ENCODE measurements around the gene ZNF746.
"Not testable (repeated sequence)": the region's sequence is repeated elsewhere in the genome, so short reads cannot be mapped to it uniquely, and the experiment has no call there.

ZNF746 gene

DNA sequence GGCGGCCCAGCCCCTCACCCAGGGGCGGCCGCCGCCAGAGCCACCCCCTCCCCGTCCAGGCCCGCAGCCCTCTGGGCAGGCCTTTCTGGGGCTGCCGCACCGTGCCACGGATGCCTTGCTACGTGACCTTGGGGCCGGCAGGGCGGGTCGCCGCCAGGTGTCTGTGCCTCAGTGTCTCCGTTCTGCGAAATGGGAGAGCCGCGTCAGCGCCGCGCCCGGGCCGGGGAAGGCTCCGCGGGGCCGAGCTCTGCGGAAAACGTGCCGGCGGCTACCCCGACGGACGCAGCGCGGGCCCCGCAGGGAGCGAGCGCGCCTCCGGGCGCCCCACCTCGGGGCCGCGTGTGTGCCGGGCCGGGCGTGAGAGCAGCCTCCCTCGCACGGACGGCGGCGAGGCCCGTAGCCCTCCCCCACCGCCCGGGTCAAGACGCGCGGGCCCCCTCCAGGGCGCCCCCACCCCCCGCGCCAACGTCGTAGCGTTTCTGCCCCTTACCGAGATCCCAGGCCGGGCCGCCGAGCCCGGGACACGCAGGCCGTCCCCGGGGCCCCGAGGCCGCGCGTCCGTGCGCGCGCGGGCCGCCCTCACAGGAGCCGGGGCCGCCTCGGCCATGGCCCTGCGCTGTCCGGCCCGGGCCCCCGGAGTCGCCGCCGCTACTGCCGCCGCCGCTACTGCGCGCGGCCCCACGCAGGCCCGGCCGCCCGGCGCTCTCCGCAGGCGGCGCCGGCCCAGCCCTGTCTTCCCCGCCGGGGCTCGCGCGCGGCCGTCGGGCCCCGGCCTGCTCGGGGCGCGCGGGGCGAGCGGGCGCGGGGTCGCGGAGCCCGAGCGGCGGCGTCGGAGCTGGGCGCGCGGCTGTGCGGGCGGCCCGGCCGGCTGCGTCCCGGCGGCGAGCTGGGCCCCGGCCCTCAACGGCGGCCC, 37.8 kb downstream of the ZNF746 start:
- DNase-seq (ENCODE audit: low read depth), result no peak

DNA sequence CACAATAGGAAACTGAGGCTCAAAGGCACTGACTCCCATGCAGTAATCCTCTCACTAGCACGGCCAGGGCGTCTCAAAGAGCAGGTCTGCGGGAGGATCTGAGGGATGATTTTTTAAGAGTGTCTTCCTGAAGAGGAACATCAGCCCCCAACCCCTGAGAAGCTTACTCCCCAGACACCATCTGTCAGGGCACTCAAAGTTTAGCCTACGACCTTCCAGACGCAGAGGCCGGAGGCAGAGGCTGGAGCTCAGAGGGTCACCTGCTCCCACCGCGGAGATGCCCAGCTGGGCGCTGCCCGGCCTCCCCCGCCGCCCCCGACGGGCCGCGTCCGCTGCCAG, 38.4 kb downstream of the ZNF746 start:
- DNase-seq (ENCODE audit: low read depth), result no peak

DNA sequence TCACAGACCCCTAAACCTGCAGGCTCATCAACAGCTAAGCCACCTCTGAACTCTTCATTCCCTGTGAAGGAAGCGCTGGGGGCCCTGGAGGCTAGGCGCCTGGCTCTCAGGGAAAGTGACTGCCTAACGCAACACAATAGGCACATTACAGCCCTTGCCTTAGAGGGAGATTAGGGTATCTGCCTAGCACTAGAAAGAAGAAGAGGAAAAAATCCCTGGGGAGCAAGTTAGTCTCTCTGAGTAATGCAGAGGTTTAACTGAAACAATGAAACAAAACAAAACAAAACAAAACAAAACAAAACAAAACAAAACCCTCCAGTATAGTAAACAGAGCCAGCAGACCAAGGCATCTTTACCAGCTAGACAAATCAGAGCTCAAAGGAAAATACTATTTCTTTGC, 39.4 kb downstream of the ZNF746 start:
- DNase-seq (ENCODE audit: low read depth), result no peak

DNA sequence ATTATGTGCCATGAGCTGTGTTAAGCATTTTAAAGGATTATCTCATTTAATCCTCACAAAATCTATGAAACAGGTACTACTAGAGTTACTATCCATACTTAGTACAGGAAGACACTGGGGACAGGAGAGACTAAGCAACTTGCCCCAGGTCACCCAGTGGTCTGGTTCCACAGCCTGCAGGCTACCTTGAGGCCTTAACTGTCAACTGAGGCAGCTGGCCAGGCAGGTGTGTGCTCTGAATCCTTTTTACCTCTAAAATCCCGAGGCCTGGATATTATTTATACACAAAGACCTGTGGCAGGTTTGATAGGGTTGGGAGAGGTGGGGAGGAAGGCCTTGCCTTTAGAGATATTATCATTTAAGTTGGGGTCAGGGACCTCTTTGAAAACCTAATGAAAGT, 39.8 kb downstream of the ZNF746 start:
- DNase-seq (ENCODE audit: low read depth), result no peak

DNA sequence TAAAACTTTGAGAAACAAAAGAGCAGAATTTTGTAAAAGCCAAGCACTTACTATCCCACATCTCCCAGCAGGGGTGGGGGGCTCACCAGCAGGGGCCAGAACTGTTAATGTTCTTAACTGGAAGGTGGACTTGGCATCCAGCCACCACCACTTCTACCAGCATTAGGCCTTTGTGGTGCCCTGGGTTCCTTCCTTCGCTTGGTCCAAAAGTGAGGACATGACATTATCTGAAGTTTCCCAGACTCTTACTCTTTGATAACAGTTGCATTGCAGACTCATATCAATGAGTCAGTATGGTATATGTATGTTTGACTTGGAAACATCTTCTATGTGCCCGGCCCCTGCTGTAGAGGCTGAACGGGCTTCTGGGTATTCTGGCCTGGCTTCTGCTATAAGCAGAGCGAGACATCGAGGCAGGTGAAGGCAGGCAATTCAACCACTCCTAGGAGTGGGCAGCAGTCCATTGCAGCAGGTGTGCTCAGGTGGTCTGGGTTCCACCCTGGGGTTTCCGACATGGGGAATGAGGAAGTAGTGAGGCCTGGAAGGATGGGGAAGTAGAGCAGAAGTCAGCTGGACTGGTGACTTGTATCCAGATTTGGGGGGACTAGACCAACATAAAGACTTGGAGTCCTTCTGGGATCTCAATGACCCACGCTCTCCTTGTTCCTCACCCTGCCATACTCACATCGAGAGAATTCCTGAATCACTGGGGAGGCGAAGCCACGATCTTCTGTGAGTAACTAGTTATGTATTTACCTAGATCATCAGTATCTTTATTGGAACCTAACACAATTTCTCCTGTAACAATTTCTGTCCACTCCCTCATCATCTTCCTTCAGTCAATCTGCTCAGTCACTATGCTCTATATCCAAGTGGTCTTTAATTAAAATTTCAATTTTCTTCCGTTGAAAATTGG, 40.8 kb downstream of the ZNF746 start:
- no peak for DNase-seq (ENCODE audit: low read depth)

DNA sequence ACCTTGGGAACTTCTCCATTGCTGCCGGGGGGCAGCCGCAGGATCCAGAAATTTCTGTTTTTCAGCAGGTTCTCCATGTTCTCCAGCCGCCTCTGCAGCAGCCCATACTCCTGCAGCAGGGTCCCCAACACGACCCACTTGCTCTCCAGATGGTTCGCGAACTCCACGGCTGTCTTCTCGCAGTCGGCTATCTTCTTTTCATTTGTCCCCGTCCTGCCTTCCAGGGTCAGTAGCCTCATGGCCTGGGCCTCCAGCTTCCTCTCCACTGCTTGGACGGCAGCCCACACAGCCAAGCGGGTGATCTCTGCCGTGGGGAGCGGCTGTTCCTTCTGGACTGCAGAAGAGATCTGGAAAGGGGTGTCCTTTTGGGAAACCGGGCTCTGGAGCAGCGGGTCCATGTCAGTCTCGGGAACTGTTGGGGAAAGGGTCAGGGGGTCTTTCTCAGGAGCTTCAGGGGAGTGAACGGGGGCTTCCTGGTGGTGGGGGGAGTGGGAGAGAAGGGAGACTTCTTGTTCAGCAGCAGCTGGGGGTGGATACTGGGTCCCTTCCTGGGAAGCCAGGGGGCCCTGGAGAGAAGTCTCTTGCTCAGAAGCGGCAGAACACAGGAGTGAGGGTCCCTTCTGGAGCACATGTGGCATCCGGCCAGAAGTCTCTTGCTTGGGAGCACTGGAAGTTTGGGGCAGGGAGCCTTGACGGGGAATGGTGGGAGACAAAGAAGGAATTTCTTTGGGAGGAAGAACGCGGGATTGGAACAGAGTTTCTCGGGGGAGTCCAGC, 42.2 kb downstream of the ZNF746 start:
- no peak for DNase-seq (ENCODE audit: low read depth)

DNA sequence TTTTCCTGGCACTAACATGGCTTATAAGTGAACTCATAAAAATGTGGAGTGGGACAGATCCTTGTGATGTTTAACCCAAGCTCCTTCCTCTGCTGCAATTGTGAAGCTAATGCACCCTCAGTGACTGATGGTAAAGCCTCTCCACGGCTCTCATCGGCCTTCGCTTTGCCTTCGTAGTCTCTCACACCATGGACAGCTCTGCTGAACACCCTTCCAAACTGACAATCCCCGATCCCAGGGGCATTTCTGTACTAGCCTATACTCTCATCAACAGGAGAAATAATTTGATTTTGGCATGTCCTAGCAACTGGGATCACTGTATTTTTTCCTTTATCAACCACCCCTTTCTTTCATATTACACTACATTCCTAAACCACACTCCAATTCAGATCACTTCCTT, 42.9 kb downstream of the ZNF746 start:
- DNase-seq (ENCODE audit: low read depth), result no peak

DNA sequence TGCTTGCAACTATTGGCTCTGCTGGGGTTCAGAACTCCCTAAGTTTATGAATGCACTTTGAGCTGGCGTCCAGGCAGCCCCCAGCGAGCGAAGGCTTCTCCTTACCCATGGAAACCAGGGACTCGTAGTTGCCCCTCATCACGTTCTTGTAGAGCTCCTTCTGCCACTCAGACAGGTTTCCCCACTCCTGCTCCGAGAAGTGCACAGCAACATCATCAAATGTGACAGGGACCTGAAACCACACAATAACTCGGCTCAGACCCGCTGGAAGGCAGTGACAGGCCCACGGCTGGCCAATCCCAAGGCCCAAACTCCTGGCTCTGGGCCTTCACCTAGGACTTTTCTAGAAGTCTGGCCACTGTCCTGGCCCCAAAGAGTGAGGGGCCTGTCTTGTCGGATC, 43.6 kb downstream of the ZNF746 start:
- no peak for DNase-seq (ENCODE audit: low read depth)

DNA sequence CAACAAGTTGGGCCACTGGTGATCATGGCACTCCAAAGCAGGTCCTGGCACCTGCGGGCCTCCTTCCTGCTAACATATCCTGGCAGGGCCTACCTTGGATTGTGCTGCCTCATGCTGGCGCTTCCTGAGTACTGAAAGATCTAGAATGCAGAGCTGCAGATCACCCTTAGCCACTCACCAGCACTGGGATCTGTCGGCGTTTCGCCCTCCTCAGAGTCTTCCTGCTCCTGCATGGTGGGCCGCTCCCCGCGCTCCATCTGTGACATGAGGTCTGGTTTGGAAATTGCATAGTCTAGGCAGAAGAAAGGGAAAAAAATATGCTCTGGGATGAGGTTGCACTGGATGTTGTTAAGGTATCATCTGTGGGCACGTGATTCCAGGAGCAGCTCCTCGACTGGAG, 46.8 kb downstream of the ZNF746 start:
- no peak for DNase-seq (ENCODE audit: low read depth)

DNA sequence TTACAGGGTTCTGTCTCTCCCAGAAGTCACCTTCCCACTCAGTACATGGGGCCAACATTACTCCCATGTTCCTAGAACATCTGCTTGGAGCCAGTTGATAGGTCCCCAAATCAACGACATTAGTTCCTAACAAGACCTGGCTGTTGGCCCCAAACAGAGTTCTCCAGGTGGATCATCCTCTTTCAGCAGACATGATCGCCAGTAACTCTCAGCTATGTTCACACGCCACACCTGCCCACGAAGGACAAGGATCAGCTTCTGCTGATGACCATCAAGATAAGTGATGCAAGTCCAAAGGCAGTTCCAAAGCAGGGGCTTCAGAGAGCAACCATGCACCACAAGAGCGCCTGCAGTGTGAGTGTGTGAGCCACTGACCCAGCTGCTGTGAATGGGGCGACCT, 47.7 kb downstream of the ZNF746 start:
- DNase-seq (ENCODE audit: low read depth), result no peak

DNA sequence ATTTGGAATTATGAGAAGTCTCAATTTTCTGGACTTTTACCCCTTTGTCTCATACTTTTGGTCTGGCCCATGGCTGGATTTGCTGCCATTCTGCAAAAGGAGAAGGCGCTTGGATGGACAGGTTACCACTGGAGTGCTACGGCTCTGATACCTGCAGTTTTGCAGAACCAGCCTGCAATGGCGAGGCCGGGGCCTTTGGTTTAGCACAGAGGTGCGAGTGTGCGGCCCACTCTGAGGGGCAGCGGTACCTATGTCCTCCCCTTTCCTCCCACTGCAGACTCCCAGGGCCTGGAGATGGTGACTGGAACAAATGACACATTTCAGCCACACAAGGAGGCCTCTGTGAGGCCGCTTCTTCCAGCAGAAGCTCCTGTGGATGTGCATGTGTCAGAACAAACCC, 48.6 kb downstream of the ZNF746 start:
- DNase-seq (ENCODE audit: low read depth), result no peak

DNA sequence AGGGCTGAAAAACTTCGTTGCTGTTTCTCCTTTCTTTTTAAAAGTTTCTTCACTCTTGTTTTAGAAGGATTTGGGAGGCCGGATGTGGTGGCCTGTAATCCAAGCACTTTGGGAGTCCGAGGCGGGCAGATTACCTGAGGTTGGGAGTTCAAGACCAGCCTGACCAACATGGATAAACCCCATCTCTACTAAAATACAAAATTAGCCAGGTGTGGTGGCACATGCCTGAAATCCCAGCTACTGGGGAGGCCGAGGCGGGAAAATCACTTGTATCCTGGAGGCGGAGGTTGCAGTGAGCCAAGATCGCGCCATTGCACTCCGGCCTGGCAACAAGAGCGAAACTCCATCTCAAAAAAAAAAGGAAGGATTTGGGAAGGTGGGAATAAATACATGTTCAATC, 51.6 kb downstream of the ZNF746 start:
- DNase-seq (ENCODE audit: low read depth), result not testable (repeated sequence)

DNA sequence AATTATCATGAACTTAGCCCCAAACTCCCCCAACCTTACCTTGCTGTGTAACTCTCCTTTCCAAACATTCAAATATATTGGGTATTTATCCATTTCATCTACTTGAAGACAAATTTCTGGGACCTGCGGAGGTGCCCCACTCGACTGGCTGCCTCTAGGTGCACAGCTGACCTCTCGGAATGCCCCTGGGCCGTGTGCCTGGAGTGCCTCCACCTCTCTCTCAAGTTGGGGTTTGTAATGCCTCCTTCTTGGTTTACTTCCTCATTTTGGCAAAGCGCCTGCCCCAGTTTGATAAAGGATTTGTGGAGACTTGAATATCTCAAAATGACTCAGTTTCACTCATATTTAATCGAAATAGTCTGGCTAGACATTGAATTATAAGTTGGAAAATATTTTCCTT, 53.3 kb downstream of the ZNF746 start:
- DNase-seq (ENCODE audit: low read depth), result no peak

DNA sequence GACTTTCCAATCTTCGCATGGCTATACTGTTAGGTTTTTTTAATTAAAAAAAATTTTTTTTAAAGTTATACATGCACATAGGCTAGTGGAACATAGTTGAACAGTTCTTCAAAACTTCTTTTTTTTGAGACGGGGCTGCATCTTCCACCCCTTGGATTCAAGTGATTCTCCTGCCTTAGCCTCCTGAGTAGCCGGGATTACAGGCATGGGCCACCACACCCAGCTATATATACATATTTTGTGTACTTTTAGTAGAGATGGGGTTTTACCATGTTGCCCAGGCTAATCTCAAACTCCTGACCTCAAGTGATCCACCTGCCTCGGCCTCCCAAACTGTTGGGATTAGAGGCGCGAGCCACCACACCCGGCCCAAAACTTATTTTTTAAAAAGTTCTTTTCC, 54.1 kb downstream of the ZNF746 start:
- no peak for DNase-seq (ENCODE audit: low read depth)

DNA sequence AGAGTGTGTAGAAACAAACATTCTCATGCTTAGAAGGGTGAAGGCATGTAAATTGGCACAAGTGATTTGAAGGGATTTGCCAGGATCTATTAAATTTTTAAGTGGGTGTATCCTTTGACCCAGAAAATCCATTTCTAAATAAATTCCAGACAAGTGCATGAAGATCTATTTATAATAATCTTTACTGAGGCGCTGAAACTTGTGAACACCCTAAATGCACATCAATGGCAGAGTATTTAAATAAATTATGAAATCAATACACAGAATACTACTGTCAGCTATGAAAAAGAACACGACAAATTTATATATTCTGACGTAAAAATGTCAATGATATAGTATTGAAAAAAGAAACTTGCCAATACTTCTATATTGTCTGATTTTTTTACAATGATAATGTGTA, 54.7 kb downstream of the ZNF746 start:
- DNase-seq (ENCODE audit: low read depth), result no peak

DNA sequence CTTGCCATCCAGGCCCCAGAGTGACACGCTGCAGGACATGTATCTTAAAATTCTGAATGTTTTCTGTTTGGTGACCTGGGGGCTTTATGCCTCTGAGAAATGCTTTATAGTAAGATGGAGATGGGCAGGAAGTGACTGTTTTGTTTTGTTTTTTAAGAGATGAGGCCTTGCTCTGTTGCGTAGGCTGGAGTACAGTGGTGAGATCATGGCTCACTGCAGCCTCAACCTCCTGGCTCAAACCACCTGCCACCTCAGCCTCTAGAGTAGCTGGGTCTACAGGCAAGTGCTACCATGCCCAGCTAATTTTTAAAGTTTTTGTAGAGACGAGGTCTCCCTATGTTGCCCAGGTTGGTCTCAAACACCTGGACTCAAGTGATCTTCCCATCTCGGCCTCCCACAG, 57.4 kb downstream of the ZNF746 start:
- DNase-seq (ENCODE audit: low read depth), result no peak

DNA sequence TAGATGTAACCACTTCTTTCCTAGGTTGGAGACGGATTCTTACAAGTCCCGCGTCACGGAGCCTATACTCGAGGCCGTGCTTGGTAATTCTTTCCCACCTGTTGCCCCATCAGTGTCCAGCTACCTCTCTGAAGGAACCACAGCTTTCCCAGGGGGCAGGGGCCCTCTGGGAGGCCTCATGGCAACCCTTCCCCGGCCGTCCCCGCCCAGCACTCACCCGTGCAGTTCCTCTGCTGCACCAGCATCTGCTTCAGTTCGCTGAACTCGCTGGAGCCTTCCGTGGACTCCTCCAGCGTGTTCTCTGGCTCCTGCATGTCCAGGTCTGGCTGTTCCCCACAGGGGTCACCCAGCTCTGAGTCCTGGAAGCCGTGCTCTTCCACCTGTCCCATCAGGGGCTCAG, 61.3 kb downstream of the ZNF746 start:
- no peak for DNase-seq (ENCODE audit: low read depth)

DNA sequence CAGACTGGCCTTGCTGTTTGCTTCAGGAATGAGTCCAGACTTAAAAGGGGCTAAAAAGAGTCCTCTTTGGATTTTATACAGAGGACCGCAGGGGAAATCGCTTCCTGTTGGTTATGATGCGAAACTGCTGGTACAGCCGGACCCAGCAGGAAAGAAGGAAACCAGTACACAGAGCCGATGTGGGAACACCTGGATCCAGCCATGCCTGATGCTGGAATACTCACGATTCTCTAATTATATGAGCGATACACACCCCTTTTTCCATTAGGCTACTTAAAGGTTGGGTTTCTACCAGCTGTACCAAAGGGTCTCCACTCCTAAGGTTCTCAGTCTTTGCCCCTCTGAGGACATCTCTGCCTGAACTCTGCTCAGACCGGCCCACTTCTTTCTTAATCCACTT, 64.5 kb downstream of the ZNF746 start:
- no peak for DNase-seq (ENCODE audit: low read depth)

DNA sequence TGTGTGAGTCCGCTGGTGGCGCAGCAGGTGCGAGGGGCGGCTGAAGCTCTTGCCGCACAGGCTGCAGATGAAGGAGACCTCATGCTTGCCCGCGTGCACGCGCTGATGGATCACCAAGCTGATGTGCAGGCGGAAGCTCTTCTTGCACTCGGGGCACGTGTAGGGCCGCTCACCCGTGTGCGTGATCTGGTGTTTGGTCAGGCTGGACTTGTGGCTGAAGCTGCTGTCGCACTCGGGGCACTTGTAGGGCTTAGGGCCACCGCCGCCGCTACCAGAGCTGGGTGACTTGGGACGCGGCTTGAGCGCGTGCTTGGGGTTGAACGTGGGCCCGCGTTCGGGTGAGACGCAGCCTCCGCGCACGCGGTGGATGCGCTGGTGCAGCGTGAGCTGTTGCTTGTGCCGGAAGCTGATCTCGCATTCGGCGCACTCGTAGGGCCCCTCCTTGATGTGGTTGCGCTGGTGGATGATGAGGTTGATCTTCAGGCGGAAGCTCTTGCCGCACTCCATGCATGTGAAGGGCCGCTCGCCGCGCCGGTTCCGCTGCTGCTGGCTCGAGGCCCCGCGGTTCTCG, 65.4 kb downstream of the ZNF746 start:
- DNase-seq (ENCODE audit: low read depth), result no peak

DNA sequence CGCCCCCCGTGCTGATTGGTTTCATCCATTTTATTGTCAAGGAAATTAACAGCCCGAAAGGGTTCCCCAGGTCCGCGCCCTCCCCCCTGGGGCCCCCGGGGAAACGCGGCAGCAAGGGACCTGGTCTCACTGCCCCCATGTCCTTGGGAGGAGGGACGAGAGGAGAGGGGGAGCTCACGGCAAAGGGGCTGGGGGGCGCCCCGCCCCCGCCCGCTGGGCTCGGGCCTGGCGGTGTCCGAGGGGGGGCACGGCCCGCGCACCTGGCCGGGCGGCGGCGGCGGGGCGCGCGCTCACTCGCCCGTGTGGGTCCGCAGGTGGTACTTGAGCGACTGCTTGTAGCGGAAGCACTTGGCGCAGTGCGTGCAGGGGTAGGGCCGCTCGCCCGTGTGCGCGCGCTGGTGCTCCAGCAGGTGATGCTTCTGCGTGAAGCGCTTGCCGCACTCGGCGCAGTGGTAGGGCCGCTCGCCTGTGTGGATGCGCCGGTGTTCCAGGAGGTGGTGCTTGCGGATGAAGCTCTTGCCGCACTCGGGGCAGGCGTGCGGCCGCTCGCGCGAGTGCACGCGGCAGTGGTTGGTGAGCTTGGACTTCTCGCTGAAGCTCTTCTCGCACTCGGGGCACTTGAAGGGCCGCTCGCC, 66.0 kb downstream of the ZNF746 start:
- DNase-seq (ENCODE audit: low read depth), result no peak

DNA sequence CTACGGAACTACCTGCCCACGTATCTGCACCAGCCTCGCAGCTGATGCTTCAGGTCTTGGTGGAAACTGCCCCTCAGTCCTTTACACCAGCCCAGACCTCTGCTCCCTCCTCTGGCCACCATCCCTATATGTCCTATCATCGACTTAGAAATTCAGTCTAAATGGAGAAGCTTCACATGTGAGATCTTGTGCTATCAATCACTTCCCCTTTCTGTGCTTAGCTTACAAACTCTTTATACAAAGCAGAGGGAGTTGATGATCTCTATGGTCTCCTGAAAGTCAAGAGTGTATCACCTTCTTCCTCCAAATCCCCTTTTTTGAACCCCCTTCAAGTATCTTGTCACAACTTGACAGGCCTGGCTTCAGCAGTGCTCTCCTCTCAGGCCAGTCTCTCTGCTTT, 67.4 kb downstream of the ZNF746 start:
- no peak for DNase-seq (ENCODE audit: low read depth)

DNA sequence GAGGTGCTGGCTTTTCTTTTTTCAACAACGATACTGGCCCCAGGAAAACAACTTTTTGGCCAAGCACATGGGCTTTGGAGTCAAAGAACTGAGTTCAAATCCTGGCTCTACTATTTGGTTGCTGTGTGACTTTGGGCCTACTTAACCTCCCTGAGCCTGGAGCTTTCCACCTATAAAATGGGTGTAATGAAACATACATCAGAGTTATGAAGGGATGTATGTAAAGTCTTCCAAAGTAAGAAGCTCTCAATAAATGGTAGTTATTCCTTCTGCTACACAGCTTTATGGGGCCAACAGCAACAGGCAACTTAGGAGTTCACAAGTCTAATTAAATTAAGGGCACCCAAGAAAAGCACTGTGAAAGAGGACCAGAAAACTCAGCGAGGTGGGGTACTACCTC, 69.7 kb downstream of the ZNF746 start:
- DNase-seq (ENCODE audit: low read depth), result no peak

All from fibroblast of gingiva (primary cell).